Bronchial epithelial cell (primary cell): Measurements from ENCODE around the gene PRAMEF13. TPM values are rescaled to one million over a fixed set of nuclear protein-coding genes. Genes with fewer than 3 reads are reported as not detected.
"Not testable (repeated sequence)": the region's sequence is repeated elsewhere in the genome, so short reads cannot be mapped to it uniquely, and the experiment has no call there.

Experiments
- DNase-seq: peaks from one replicate; pipeline ENCODE4 v3.0.0-alpha.2; 2010; ENCODE audit warnings: low read depth
- FAIRE-seq: peaks from 2 replicates; lab custom pipeline; 2011; peaks lifted over from hg19 to GRCh38; lab: Jason Lieb, UNC
- H3K27me3 ChIP-seq: 2 replicates; pipeline ENCODE4 v1.5.1; 2011; ENCODE audit warnings: low read length; ENCODE audit not compliant: control insufficient read depth, insufficient read depth
- H3K36me3 ChIP-seq: 2 replicates; pipeline ENCODE4 v1.5.1; 2011; ENCODE audit warnings: low read length; ENCODE audit not compliant: control insufficient read depth, insufficient read depth
- H3K4me3 ChIP-seq: 2 replicates; pipeline ENCODE4 v1.5.1; 2011; ENCODE audit warnings: mild to moderate bottlenecking, low read depth, low read length, control low read depth
- total RNA-seq: library from RNA; depleted of rRNA; stranded (reverse); fragments of >200 nt; gene quantifications from 2 replicates; pipeline ENCODE4 v1.2.1, GENCODE V29; 2014

The PRAMEF13 gene, protein sequence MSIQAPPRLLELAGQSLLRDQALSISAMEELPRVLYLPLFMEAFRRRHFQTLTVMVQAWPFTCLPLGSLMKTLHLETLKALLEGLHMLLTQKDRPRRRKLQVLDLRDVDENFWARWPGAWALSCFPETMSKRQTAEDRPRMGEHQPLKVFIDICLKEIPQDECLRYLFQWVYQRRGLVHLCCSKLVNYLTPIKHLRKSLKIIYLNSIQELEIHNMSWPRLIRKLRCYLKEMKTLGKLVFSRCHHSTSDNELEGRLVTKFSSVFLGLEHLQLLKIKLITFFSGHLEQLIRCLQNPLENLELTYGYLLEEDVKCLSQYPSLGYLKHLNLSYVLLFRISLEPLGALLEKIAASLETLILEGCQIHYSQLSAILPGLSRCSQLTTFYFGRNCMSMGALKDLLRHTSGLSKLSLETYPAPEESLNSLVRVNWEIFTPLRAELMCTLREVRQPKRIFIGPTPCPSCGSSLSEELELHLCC
- total RNA-seq: not detected in 2 replicates

DNA sequence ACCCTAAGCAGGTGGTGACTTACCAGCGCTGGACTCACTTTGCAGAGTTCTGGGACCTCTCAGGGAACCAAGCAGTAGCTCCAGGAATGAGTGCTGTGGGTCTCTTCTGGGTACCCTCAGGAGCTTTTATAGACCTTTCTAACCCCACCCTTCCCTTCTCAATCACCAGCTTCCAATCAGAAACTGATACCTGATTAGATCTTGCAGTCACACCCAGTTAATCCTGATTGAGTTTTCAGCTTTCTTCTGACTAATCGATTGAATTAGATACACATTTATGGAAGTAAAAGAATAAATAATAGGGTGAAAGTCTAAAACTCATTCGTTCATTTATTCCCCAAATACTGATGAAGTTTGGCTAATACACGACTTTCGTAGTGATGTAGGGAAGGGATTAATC is at the start of gene PRAMEF13:
TSS of gene PRAMEF13 (minus strand) at position 101 of the 400 bp plus-strand sequence. CDS start 1,820 bp downstream, outside the sequence.
- H3K4me3 ChIP-seq: not testable (repeated sequence)

DNA sequence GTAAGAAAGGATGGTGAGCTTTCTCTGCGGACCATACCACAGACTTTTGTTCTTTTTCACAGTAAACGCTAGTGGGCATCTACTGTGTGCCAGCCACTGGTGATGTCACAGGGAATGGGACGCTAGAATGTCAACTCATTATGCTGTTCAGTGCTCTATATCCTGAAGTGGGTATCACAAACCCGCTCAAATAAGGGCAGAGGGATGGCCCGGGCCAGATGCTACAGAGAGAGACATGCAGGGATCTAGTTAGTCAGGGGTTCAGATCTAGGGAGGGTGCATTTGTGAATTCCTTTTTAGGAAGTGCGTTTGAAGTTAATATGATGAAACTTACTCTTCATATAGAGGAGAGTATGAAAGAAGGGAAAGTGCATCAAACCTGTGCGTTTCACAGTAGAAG is 45.9 kb upstream of the PRAMEF13 start:
- DNase-seq, H3K4me3 ChIP-seq, H3K27me3 ChIP-seq, FAIRE-seq, H3K36me3 ChIP-seq: not testable (repeated sequence)

More for the DNA sequence above, at the start of gene PRAMEF13:
- FAIRE-seq, H3K27me3 ChIP-seq, H3K36me3 ChIP-seq, DNase-seq: not testable (repeated sequence)

DNA sequence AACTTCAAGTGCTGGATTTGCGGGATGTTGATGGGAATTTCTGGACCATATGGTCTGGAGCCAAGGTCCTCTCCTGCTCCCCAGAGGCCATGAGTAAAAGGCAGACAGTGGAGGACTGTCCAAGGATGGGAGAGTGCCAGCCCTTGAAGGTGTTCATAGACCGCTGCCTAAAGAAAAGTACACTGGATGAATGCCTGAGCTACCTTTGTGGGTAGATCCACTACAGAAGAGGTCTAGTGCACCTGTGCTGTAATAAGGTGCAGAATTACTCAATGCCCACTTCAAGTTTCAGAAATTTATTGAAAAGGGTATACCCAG is 45.3 kb upstream of the PRAMEF13 start:
- not testable (repeated sequence) for H3K4me3 ChIP-seq, FAIRE-seq, H3K27me3 ChIP-seq, DNase-seq, H3K36me3 ChIP-seq

DNA sequence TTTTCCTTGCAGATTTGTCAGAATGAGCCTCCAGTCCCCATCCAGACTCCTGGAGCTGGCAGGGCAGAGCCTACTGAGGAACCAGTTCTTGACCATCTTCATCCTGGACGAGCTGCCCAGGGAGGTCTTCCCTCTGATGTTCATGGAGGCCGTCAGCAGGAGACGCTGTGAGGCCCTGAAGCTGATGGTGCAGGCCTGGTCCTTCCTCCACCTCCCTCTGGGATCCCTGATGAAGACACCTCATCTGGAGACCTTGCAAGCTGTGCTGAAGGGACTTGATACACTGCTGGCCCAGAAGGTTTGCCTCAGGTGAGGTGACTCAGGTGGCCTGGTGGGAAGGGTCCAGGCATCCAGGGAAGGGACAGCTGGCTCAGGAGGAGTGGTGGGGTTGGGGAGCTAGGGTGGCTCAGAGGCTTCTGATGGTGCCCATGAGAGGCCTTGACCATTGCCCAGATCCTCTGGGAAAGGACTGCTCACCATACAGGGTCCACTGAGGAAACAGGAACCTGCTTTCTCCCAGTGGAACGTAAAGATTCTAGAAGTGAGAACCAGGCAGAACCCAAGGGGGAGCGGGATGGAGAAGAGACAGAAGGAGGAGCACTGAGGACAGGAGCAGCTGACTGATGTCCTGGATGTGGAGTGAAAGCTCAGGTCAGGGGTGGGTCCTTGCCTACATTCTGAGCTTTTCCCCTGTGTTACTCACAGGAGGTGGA is 44.8 kb upstream of the PRAMEF13 start:
- DNase-seq, FAIRE-seq: not testable (repeated sequence)

DNA sequence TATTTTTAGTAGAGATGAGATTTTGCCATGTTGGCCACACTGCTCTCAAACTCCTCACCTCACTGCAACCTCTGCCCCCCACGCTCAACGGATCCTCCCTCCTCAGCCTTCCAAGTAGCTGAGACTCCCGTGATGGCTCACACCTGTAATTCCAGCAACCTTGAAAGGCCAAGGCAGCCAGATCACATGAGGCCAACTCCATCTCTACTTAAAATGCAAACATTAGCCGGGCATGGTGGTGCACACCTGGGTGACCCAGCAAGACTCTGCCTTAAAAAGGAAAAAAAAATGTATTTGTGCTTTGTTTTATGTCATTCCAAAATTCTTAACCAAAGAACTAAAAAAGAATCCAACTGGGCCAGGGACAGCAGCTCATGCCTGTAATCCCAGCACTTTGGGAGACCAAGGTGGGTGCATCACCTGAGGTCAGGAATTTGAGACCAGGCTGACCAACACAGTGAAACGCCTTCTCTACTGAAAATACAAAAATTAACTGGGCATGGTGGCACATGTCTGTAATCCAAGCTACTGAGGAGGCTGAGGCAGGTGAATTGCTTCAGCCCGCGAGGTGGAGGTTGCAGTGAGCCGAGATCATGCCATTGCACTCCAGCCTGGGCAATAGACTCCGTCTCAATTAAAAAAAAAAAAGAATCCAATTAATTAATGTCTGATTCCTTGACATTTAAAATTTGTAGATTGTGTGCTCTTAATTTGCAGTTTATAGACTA is 42.5 kb upstream of the PRAMEF13 start:
- not testable (repeated sequence) for H3K27me3 ChIP-seq, FAIRE-seq, DNase-seq, H3K36me3 ChIP-seq, H3K4me3 ChIP-seq

More for the DNA sequence above, 44.8 kb upstream of the PRAMEF13 start:
- not testable (repeated sequence) for H3K36me3 ChIP-seq, H3K4me3 ChIP-seq, H3K27me3 ChIP-seq

DNA sequence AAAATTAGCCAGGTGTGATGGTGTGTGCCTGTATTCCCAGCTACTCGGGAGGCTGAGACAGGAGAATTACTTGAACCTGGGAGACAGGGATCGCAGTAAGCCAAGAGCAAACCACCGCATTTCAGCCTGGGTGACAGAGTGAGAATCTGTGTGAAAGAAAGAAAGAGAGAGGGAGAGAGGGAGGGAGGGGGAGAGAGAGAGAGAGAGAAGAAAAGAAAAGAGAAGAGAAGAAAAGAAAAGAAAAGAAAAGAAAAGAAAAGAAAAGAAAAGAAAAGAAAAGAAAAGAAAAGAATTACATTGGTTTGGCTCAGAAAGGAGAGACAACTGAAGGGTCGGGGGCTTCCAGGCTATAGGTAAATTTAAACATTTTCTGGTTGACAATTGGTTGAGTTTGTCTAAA is 38.4 kb upstream of the PRAMEF13 start:
- not testable (repeated sequence) for H3K4me3 ChIP-seq, DNase-seq, H3K27me3 ChIP-seq, FAIRE-seq, H3K36me3 ChIP-seq

DNA sequence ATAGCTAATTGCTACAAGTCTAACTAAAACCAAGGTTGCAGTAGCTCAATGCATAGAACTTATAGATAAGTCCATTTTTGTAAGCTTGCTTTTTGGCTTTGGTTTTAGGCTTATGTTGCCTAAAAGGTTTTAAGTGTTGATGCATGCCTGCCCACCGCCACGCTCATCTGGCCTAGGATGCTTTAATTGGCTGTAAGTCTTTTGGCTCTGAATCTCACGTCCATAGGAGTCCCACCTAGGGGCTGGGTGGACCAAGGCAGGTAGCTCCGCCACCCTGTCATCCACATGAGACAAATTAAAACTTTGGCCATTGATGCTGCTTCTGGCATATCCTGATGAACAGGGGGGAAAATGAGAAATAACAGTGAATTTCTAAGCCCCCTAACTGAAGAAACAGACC is 36.4 kb upstream of the PRAMEF13 start:
- not testable (repeated sequence) for H3K27me3 ChIP-seq, FAIRE-seq, DNase-seq, H3K36me3 ChIP-seq, H3K4me3 ChIP-seq

DNA sequence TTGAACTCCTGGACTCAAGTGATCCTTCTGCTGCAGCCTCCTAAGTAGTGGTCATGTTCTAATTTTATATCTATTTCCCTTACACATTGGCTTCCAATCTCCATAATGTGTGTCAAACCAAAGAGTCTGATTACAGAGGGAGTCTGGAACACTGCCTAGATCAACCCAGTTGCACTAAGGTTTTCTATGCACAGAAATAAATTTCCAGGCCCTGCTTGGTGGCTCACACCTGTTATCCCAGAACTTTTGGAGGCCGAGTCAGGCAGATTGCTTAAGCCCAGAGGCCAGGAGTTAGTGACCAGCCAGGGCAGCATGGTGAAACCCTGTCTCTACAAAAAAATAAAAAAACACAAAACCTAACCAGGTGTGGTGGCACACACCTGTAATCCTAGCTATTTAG is 32.8 kb upstream of the PRAMEF13 start:
- FAIRE-seq, H3K27me3 ChIP-seq, H3K36me3 ChIP-seq, H3K4me3 ChIP-seq, DNase-seq: not testable (repeated sequence)

DNA sequence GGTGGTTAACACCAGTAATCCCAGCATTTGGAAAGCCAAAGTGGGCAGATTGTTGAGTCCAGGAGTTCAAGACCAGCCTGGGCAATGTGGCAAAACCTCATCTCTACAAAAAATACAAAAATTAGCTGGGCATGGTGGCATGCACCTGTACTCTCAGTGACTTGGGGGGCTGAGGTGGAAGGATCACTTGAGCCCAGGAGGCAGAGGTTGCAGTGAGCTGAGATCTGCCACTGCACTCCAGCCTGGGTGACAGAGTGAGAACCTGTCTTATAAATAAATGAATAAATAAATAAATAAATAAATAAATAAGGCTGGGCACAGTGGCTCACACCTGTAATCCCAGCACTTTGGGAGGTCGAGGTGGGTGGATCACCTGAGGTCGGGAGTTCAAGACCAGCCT is 30.8 kb upstream of the PRAMEF13 start:
- FAIRE-seq, H3K27me3 ChIP-seq, H3K4me3 ChIP-seq, DNase-seq, H3K36me3 ChIP-seq: not testable (repeated sequence)

DNA sequence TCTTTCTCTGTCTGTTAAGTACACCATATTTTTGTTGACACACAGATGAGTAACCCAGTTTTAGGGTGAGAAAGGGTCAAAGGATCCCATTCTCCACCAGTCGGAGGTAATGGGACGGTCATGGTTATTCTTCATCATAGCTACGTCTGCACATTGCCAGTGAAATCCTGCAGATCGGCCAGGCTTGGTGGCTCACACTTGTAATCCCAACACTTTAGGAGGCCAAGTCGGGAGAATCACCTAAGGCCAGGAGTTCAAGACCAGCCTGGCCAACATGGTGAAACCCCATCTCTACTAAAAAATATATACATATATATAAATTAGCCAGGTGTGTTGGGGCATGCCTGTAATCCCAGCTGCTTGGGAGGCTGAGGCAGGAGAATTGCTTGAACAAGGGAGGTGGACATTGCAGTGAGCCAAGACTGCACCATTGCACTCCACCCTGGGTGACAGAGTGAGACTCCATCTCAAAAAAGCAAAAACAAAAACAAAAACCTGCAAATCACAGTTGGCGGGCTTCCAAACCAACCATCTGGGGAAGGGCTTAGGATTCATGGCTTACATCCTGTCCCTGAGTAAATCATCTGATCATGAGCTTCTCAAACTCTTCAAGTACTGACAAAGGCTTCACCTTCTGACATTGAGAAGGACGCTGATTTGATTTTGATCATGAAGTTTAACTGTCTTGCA is 30.0 kb upstream of the PRAMEF13 start:
- DNase-seq: not testable (repeated sequence)

DNA sequence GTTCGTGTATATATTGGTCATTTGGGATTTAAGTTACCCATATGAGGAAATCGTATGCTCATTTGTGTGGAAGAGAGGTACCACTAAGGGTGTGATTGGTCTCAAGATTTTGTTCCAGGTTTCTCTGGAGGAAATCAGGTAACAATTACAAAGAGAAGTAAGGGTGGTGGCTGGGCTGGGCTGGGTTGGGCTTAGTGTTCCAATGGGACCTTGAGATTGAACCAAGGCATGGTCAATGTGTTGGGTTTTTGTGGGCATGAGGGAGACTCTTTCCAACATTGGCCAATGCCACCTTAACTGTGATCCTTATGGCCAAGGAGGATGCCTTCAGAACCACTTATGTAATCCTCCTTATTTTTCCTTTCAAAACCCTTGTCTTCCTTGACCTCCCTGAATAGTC is 29.4 kb upstream of the PRAMEF13 start:
- not testable (repeated sequence) for DNase-seq, FAIRE-seq

More for the DNA sequence above, 30.0 kb upstream of the PRAMEF13 start:
- H3K36me3 ChIP-seq, H3K4me3 ChIP-seq, FAIRE-seq, H3K27me3 ChIP-seq: not testable (repeated sequence)

DNA sequence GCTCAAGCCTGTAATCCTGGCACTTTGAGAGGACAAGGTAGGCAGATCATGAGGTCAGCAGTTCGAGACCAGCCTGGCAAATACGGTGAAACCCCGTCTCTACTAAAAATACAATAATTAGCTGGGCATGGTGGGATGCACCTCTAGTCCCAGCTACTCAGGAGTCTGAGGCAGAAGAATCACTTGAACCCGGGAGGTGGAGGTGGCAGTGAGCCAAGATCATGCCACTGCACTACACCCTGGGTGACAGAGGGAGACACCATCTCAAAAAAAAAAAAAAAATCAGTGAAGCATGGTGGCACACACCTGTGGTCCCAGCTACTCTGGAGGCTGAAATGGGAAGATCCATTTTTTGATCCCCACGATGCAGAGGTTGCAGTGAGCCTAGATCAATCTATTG is 28.9 kb upstream of the PRAMEF13 start:
- not testable (repeated sequence) for DNase-seq, H3K4me3 ChIP-seq, H3K27me3 ChIP-seq, FAIRE-seq, H3K36me3 ChIP-seq

More for the DNA sequence above, 29.4 kb upstream of the PRAMEF13 start:
- H3K27me3 ChIP-seq, H3K36me3 ChIP-seq, H3K4me3 ChIP-seq: not testable (repeated sequence)
